HFFc6 (cell line): ENCODE results near the gene MYO1D. TPM values are rescaled to one million over a fixed set of nuclear protein-coding genes. Genes with fewer than 3 reads are reported as not detected.

Experiments used
- DNase-seq: peaks from one replicate; pipeline ENCODE4 v3.0.0-alpha.2; 2018
- H3K27ac Mint-ChIP-seq: 2 replicates; pipeline ENCODE4 v1.8.0; 2020; ENCODE audit warnings: mild to moderate bottlenecking, mixed read lengths
- H3K27me3 Mint-ChIP-seq: 2 replicates; pipeline ENCODE4 v1.8.0; 2021; ENCODE audit warnings: mild to moderate bottlenecking, moderate library complexity, mixed read lengths; ENCODE audit not compliant: insufficient read depth
- H3K36me3 Mint-ChIP-seq: 2 replicates; pipeline ENCODE4 v1.8.0; 2021; ENCODE audit warnings: low read depth, mixed read lengths
- H3K4me1 Mint-ChIP-seq: 2 replicates; pipeline ENCODE4 v1.8.0; 2020; ENCODE audit warnings: low read depth, mixed read lengths
- H3K4me3 Mint-ChIP-seq: 2 replicates; pipeline ENCODE4 v1.8.0; 2020; ENCODE audit warnings: mild to moderate bottlenecking, moderate library complexity, mixed read lengths
- H3K9me3 Mint-ChIP-seq: 2 replicates; pipeline ENCODE4 v1.8.0; 2020; ENCODE audit warnings: mild to moderate bottlenecking, mixed read lengths
- total RNA-seq, 6 experiments: library from RNA; stranded (reverse); fragmentation: NEBNext Ultra II Directional; extraction: Animal tissue kit (Norgen Biotek cat#: 25700); gene quantifications; 2 replicates in 1 of 6; 3 replicates in 5 of 6; pipeline ENCODE4 v1.2.3, GENCODE V29; 2021
- TF ChIP-seq, protein P1 (sequence below): fragments of 200-600 bp; sonication (generic); IDR thresholded peaks from 2 replicates; pipeline ENCODE4 v1.5.0; 2021; ENCODE audit warnings: antibody characterized with exemption, mild to moderate bottlenecking

MYO1D gene
- total RNA-seq, 6 experiments from 2014 or later: 3.8 to 28.8 (median 4.8) TPM

DNA sequence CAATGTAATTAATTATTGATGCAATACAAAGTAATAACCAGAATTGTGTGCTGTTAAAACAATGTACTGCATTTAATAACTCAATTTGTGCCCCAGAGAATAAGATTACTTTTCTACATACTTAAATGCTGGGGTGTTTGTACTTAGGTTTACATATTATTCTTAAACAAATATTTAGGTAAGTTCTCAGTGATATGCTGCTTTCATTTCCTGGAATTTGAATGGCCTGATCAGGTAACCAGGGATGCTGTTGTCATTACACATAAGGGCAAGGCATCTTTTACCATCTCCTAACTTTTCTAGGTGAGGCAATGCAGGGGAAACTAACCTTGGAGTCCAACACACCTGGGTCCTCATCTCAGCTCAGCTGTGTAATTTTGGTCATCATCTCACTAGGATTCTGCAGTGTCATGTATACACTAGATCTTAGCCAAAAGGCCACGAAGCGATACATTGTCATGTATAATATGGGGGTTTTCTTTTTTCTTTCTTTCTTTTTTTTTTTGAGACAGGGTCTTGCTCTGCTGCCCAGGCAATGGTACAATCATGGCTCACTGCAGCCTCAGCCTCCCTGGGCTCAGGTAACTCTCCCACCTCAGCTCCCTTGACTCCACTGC, 45.2 kb downstream of the MYO1D start:
- no peaks in the 10 kb centered on the region; the same call in 1 of the 2 replicates for H3K27me3 Mint-ChIP-seq
- H3K9me3 Mint-ChIP-seq: no peaks in the 10 kb centered on the region
- no peak for DNase-seq
- peaks cover 20% of the 10 kb centered on the region; the same call in 1 of the 2 replicates for H3K4me1 Mint-ChIP-seq
- H3K27ac Mint-ChIP-seq: no peak overlapping the region
- TF ChIP-seq, protein P1, sequence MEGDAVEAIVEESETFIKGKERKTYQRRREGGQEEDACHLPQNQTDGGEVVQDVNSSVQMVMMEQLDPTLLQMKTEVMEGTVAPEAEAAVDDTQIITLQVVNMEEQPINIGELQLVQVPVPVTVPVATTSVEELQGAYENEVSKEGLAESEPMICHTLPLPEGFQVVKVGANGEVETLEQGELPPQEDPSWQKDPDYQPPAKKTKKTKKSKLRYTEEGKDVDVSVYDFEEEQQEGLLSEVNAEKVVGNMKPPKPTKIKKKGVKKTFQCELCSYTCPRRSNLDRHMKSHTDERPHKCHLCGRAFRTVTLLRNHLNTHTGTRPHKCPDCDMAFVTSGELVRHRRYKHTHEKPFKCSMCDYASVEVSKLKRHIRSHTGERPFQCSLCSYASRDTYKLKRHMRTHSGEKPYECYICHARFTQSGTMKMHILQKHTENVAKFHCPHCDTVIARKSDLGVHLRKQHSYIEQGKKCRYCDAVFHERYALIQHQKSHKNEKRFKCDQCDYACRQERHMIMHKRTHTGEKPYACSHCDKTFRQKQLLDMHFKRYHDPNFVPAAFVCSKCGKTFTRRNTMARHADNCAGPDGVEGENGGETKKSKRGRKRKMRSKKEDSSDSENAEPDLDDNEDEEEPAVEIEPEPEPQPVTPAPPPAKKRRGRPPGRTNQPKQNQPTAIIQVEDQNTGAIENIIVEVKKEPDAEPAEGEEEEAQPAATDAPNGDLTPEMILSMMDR: no peak
- no peaks in the 10 kb centered on the region for H3K36me3 Mint-ChIP-seq
- H3K4me3 Mint-ChIP-seq: no peak overlapping the region

DNA sequence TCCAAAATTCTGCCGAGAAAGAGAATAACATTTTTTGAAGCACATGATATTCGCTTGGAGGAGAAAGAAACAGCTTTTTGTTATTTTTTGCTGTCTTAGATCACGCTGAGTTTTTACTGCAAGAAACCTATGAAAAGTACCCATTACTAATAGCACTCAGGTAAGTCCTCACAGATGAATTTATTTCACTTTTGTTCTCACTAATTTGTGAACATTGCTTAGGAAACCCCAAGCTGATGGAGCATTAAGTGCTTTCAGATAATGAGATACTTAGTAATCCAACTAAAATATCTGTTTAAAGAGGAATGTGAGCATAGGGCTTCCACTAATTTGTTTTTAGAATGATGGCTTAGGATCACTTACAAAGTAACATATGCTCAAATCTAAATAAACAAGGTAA, 45.7 kb downstream of the MYO1D start:
- no peaks in the 10 kb centered on the region for H3K36me3 Mint-ChIP-seq
- no peak overlapping the region for H3K4me3 Mint-ChIP-seq
- TF ChIP-seq, protein P1: no peak
- peaks cover 20% of the 10 kb centered on the region; the same call in 1 of the 2 replicates for H3K4me1 Mint-ChIP-seq
- no peak for DNase-seq
- H3K27ac Mint-ChIP-seq: no peak overlapping the region
- H3K9me3 Mint-ChIP-seq: no peaks in the 10 kb centered on the region
- H3K27me3 Mint-ChIP-seq: no peaks in the 10 kb centered on the region; the same call in 1 of the 2 replicates

DNA sequence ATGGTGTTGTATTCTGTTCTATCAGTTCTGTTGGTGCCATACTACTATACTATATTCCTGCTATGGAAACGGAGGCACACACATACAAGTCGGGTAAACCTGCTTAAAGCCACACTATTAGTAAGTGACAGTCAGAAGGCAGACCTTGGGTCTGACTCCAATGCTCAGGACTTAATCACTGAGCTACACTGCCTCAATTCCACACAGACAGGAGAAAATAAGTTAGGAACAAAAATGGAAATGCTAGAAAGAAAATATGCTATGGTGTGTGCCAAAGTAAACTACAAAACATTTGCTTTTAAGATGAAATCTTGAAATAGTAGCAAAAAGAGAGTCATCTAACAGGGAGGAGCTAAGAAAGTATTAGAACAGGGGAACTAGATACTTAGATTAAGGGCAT, 48.1 kb downstream of the MYO1D start:
- no peaks in the 10 kb centered on the region for H3K36me3 Mint-ChIP-seq
- no peaks in the 10 kb centered on the region for H3K9me3 Mint-ChIP-seq
- DNase-seq: peak; percentile 17
- peaks cover 20% of the 10 kb centered on the region; the same call in 1 of the 2 replicates for H3K4me1 Mint-ChIP-seq
- H3K27me3 Mint-ChIP-seq: peaks cover 2% of the 10 kb centered on the region
- TF ChIP-seq, protein P1: no peak
- no peak overlapping the region for H3K4me3 Mint-ChIP-seq
- no peak overlapping the region for H3K27ac Mint-ChIP-seq

DNA sequence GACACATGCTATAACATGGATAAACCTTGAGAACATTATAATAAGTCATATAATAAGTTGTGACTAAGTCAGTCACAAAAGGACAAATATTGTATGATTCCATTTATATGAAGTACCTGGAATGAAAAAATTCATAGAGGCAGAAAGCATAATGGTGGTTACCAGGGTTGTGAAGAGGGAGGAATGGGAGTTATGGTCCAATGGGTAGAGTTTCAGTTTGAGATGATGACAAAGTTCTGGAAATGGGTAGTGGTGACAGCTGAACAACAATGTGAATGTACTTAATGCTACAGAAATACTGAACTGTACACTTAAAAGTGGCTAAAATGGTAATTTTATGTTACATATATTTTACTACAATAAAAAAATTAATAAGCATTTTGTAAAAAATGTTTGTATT, 49.7 kb downstream of the MYO1D start:
- DNase-seq: no peak
- peaks cover 20% of the 10 kb centered on the region; the same call in 1 of the 2 replicates for H3K4me1 Mint-ChIP-seq
- H3K9me3 Mint-ChIP-seq: no peaks in the 10 kb centered on the region

DNA sequence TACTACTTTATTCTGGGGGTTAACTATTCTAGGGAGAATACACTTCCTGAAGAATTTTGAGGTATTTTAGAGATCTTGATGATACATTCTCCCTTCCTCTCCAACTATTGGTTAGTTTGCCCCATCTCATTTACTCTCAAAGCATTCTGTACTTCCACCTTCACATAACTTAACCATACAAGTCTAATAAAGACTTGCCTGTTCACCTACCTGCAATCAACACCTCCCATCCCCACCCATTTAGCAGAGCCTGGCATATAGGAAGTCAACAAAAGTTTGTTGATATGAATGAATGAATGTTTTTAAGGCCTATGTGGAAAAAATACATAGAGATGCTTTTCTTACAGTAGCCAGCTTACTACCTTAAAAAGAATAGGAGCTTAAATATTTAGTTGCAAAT, 50.8 kb downstream of the MYO1D start:
- H3K4me1 Mint-ChIP-seq: peaks cover 20% of the 10 kb centered on the region; the same call in 1 of the 2 replicates
- H3K9me3 Mint-ChIP-seq: no peaks in the 10 kb centered on the region
- peaks cover 2% of the 10 kb centered on the region for H3K27me3 Mint-ChIP-seq
- H3K36me3 Mint-ChIP-seq: no peaks in the 10 kb centered on the region
- TF ChIP-seq, protein P1: no peak
- H3K27ac Mint-ChIP-seq: no peak overlapping the region
- no peak overlapping the region for H3K4me3 Mint-ChIP-seq
- DNase-seq: no peak

More for the DNA sequence above, 49.7 kb downstream of the MYO1D start:
- Mint-ChIP-seq H3K36me3 (no peaks in the 10 kb centered on the region), H3K27me3 (peaks cover 2% of the 10 kb centered on the region), H3K4me3 (peak overlapping the region; percentile 21; the same call in 1 of the 2 replicates), H3K27ac (peak overlapping the region; percentile 61; the same call in 1 of the 2 replicates)
- TF ChIP-seq, protein P1: no peak
